Glutamatergic neuron (in vitro differentiated cells): ENCODE data around the gene HINT3. TPM values are rescaled to one million over a fixed set of nuclear protein-coding genes. Genes with fewer than 3 reads are reported as not detected.
A peak's percentile ranks its signal among the peaks of the same experiment; 100 is the strongest.
"Not testable (repeated sequence)": the region's sequence is repeated elsewhere in the genome, so short reads cannot be mapped to it uniquely, and the experiment has no call there.

Source experiments
- DNase-seq: peaks from one replicate; pipeline ENCODE4 v3.0.0; 2022
- H3K27ac Mint-ChIP-seq: one replicate; pipeline ENCODE4 v1.8.0; 2020; ENCODE audit warnings: mild to moderate bottlenecking, mixed read lengths, inconsistent platforms; ENCODE audit not compliant: unreplicated experiment
- H3K27me3 Mint-ChIP-seq: one replicate; pipeline ENCODE4 v1.8.0; 2020; ENCODE audit warnings: mild to moderate bottlenecking, moderate library complexity, mixed read lengths, inconsistent platforms; ENCODE audit not compliant: unreplicated experiment
- H3K36me3 Mint-ChIP-seq: one replicate; pipeline ENCODE4 v1.8.0; 2020; ENCODE audit warnings: mild to moderate bottlenecking, mixed read lengths, inconsistent platforms; ENCODE audit not compliant: unreplicated experiment
- H3K4me1 Mint-ChIP-seq: one replicate; pipeline ENCODE4 v1.8.0; 2020; ENCODE audit warnings: mild to moderate bottlenecking, low read depth, mixed read lengths, inconsistent platforms; ENCODE audit not compliant: unreplicated experiment
- H3K4me3 Mint-ChIP-seq: one replicate; pipeline ENCODE4 v1.8.0; 2020; ENCODE audit warnings: mild to moderate bottlenecking, mixed read lengths, inconsistent platforms; ENCODE audit not compliant: unreplicated experiment
- H3K9me3 Mint-ChIP-seq: one replicate; pipeline ENCODE4 v1.8.0; 2020; ENCODE audit warnings: mild to moderate bottlenecking, moderate library complexity, mixed read lengths, inconsistent platforms; ENCODE audit not compliant: unreplicated experiment
- total RNA-seq: library from RNA; stranded (reverse); fragmentation: NEBNext Ultra II Directional; extraction: Animal tissue kit (Norgen Biotek cat#: 25700); gene quantifications from one replicate; pipeline ENCODE4 v1.2.1, GENCODE V29; 2021; ENCODE audit not compliant: unreplicated experiment
- TF ChIP-seq, protein P1 (sequence below): fragments of 200-600 bp; sonication (generic); IDR thresholded peaks from one replicate; pipeline ENCODE4 v1.5.0; 2021; ENCODE audit not compliant: partially characterized antibody, unreplicated experiment

The HINT3 gene
- total RNA-seq, 1 donor from 2014 or later = 18.2 TPM

DNA sequence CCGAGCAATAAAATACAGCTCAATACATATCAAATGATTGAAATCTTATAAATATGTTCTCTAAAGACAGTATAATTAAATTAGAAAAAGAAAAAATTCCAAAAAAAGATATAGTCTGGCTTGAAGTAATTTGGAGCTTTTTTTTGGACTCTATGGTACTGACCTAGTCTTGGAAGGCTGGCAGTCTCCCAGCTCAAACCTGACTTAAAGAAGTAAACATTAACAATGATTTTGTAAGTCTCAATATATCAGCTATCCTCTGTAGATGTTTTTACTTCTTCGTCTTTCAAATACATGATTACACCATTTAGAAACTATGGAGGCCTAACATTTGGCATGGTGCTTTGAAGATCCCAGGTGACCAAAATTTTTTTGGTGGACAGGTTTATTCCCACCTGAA is 14.2 kb downstream of the HINT3 start:
- Mint-ChIP-seq H3K36me3 (no peaks in the 10 kb centered on the region), H3K27ac (no peak overlapping the region), H3K9me3 (no peaks in the 10 kb centered on the region), H3K4me1 (no peaks in the 10 kb centered on the region), H3K4me3 (no peak overlapping the region), H3K27me3 (no peaks in the 10 kb centered on the region)
- TF ChIP-seq, protein P1, sequence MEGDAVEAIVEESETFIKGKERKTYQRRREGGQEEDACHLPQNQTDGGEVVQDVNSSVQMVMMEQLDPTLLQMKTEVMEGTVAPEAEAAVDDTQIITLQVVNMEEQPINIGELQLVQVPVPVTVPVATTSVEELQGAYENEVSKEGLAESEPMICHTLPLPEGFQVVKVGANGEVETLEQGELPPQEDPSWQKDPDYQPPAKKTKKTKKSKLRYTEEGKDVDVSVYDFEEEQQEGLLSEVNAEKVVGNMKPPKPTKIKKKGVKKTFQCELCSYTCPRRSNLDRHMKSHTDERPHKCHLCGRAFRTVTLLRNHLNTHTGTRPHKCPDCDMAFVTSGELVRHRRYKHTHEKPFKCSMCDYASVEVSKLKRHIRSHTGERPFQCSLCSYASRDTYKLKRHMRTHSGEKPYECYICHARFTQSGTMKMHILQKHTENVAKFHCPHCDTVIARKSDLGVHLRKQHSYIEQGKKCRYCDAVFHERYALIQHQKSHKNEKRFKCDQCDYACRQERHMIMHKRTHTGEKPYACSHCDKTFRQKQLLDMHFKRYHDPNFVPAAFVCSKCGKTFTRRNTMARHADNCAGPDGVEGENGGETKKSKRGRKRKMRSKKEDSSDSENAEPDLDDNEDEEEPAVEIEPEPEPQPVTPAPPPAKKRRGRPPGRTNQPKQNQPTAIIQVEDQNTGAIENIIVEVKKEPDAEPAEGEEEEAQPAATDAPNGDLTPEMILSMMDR = no peak
- no peak for DNase-seq

DNA sequence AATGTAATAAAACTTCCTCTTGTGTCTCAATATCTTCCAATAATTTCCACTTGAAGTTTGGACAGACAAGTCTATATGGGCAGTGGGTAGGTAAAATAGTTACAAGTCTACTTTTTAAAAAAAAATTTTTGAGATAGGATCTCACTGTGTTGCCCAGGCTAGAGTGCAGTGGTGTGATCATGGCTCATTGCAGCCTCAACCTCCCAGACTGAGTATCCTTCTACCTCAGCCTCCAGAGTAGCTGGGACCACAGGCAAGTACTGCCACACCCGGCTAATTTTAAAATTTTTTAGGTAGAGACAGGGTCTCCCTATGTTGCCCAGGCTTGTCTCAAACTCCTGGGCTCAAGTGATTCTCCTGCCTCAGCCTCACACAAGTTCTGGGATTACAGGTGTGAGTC is 15.9 kb downstream of the HINT3 start:
- not testable (repeated sequence) for H3K36me3 Mint-ChIP-seq, H3K9me3 Mint-ChIP-seq, DNase-seq, H3K27ac Mint-ChIP-seq, H3K4me3 Mint-ChIP-seq, H3K4me1 Mint-ChIP-seq, H3K27me3 Mint-ChIP-seq

DNA sequence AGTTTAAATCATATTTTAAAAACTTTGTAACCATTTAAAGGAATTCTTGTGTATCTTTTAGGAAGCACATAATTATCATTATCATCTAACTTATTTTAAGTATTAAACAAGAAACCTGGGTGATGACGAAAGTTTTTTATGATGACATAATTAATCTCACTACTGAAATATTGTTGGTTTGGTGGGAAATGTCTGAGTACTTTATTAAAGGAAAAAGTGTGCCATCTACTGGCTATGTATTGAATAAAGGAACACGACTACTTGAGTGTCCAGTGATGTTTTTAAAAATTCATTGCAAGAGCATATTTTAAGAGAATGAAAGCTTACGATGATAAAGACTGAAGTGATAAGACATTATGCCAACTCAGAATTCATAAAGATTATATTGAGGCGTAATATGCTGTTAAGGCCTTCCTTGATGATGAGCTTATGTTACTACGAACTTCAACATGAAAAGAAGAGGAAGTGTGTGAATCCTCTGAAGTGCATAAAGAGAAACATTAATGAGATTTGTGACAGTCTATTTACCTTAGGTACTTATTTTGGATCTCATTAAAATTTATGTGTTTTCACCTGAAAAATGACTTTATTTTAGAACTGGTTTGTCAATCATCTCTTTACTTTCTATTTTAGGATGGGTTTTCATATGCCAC is 17.8 kb downstream of the HINT3 start:
- Mint-ChIP-seq H3K4me1 (no peaks in the 10 kb centered on the region), H3K27me3 (no peaks in the 10 kb centered on the region), H3K9me3 (no peaks in the 10 kb centered on the region), H3K27ac (no peak overlapping the region), H3K4me3 (no peak overlapping the region), H3K36me3 (no peaks in the 10 kb centered on the region)
- no peak for DNase-seq
- TF ChIP-seq, protein P1 = peak; percentile 52

DNA sequence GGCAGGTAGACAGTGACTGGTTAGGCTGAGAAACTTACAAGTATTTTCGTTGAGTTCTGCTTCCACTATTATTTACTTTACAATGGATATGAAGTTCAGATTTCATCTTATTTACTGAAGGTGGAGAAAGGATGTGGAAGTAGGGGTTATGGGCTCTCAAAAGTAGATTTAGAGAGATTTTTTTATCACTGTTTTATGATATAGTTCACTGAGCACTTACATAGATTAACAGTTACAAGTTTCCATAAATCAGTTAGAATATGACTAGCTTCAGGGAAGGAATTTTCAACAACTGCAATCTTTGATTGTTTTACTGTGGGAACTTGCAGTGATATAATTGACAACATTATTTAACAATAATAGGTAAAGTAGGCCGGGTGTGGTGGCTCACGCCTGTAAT is 22.5 kb downstream of the HINT3 start:
- no peak for DNase-seq
- no peaks in the 10 kb centered on the region for H3K4me1 Mint-ChIP-seq
- no peak overlapping the region for H3K4me3 Mint-ChIP-seq
- H3K27me3 Mint-ChIP-seq = no peaks in the 10 kb centered on the region
- no peaks in the 10 kb centered on the region for H3K9me3 Mint-ChIP-seq
- H3K27ac Mint-ChIP-seq = no peak overlapping the region
- TF ChIP-seq, protein P1 = no peak
- no peaks in the 10 kb centered on the region for H3K36me3 Mint-ChIP-seq

DNA sequence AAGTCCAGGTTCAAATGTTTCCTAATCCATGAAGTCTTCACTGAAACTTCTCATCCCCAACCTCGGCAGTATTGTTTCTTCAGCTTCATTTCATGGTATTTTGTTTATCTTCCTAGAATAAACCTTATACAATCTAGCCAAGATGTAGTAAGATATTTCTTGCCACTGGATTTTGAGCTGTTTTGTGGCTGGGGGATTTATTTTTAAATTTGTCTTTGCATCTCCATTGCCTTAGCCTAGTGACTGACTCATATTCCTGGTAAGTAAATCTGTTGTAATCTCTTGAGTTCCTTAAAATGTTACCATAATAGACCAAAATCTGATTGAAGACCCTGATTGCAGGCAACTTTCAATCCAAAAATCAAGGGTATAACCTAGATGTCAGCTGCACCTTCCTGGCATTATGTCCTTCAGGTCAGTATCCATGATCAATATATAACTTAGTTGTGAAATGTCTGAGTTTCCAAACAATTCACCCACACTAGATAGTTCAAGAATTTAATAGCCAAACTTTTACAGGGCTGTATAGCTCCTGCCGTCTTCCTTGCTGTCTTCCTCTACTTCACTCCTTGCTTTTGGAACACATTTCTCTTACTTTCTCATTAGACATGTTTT is 25.1 kb downstream of the HINT3 start:
- H3K27me3 Mint-ChIP-seq = no peaks in the 10 kb centered on the region
- H3K4me1 Mint-ChIP-seq = no peaks in the 10 kb centered on the region
- no peaks in the 10 kb centered on the region for H3K36me3 Mint-ChIP-seq
- no peak overlapping the region for H3K4me3 Mint-ChIP-seq
- TF ChIP-seq, protein P1 = no peak
- H3K27ac Mint-ChIP-seq = no peak overlapping the region
- no peaks in the 10 kb centered on the region for H3K9me3 Mint-ChIP-seq
- DNase-seq = no peak
